LNCaP clone FGC (cell line): ENCODE data around the gene KCNQ2.

Experiments used
- DNase-seq: peaks from one replicate; pipeline ENCODE4 v3.0.0-alpha.2; 2011; ENCODE audit warnings: low read depth
- H3K4me3 ChIP-seq: 2 replicates; pipeline ENCODE4 v1.5.1; 2011; ENCODE audit warnings: mild to moderate bottlenecking, low read depth, low read length, control low read depth
- TF ChIP-seq, protein P1 (sequence below): IDR thresholded peaks from 2 replicates; pipeline ENCODE4 v1.5.1; 2012; ENCODE audit warnings: mild to moderate bottlenecking; ENCODE audit not compliant: control insufficient read depth, insufficient read depth; ENCODE audit errors: extremely low read depth

KCNQ2 gene

GRCh38 chr20:63494084-63494419 is 21.6 kb upstream of the KCNQ2 start:
- TF ChIP-seq, protein P1, sequence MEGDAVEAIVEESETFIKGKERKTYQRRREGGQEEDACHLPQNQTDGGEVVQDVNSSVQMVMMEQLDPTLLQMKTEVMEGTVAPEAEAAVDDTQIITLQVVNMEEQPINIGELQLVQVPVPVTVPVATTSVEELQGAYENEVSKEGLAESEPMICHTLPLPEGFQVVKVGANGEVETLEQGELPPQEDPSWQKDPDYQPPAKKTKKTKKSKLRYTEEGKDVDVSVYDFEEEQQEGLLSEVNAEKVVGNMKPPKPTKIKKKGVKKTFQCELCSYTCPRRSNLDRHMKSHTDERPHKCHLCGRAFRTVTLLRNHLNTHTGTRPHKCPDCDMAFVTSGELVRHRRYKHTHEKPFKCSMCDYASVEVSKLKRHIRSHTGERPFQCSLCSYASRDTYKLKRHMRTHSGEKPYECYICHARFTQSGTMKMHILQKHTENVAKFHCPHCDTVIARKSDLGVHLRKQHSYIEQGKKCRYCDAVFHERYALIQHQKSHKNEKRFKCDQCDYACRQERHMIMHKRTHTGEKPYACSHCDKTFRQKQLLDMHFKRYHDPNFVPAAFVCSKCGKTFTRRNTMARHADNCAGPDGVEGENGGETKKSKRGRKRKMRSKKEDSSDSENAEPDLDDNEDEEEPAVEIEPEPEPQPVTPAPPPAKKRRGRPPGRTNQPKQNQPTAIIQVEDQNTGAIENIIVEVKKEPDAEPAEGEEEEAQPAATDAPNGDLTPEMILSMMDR, result no peak
- no peak for DNase-seq
- no peak overlapping the region for H3K4me3 ChIP-seq

GRCh38 chr20:63493563-63494020 is 21.1 kb upstream of the KCNQ2 start:
- DNase-seq, result no peak

DNA sequence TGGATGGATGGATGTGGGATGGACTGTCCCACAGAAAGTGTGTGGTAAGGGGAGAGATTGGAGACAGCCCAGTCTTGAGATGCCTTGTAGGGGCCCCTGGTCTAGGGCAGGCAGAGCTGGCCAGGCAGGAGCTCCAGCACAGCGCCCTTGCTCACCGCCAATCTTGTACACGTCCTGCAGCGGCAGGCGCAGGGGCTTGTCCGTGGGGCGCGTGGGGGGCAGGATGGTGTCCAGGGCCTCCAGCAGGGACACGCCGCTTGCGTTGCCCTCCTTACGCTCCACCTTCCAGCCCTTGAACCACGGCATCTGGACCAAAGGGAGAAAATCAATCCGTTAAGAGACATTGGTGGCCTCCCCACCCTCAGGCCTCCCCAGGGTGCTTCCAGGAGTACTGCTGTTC is 20.5 kb upstream of the KCNQ2 start:
- DNase-seq, result no peak
- TF ChIP-seq, protein P1, result no peak

More at GRCh38 chr20:63493563-63494020, 21.1 kb upstream of the KCNQ2 start:
- TF ChIP-seq, protein P1, result no peak
- H3K4me3 ChIP-seq, result no peak overlapping the region

GRCh38 chr20:63492518-63492917 is 20.1 kb upstream of the KCNQ2 start:
- H3K4me3 ChIP-seq, result no peak overlapping the region
- DNase-seq, result no peak
- TF ChIP-seq, protein P1, result no peak

More for the DNA sequence above, 20.5 kb upstream of the KCNQ2 start:
- H3K4me3 ChIP-seq, result no peak overlapping the region

DNA sequence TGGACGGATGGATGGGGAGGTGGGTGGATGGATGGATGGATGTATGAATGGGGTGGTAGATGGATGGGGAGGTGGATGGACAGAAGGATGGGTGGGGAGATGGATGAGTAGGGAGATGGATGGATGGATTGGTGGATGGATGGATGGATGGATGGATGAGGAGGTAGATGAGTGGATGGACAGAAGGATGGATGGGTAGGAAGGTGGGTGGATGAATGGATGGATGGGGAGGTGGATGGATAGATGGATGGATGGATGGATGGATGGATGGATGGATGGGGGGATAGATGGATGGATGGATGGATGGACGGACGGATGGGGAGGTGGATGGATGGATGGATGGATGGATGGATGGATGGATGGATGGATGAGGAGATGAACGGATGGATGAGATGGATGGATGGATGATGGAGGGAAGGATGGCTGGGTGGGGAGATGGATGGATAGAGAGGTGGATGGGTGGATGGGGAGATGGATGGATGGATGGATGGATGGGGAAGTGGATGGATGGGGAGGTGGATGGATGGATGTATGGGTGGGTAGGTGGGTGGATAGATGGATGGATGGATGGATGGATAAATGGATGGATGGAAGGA is 19.3 kb upstream of the KCNQ2 start:
- TF ChIP-seq, protein P1, result no peak
- no peak overlapping the region for H3K4me3 ChIP-seq
- DNase-seq, result no peak

- H3K4me3 ChIP-seq, result no peak overlapping the region
- no peak for DNase-seq
- TF ChIP-seq, protein P1, result no peak
Observed at GRCh38 chr20:63491078-63491477, 18.6 kb upstream of the KCNQ2 start.

DNA sequence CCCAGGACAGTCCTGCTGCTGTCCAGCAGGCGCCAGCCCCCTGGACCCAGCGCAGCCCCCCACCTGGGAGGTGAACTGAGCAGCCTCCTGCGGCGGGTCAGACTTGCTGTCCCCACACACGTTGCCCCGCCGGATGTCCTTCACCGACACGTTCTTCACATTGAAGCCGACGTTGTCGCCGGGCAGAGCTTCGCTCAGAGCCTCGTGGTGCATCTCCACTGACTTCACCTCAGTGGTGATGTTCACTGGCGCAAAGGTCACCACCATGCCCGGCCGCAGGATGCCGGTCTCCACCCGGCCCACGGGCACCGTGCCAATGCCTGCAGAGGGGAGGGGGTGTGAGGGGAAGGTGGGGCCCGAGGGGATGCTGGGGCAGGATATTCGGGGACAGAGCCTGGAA is 18.0 kb upstream of the KCNQ2 start:
- TF ChIP-seq, protein P1, result no peak
- H3K4me3 ChIP-seq, result no peak overlapping the region
- no peak for DNase-seq
